CD1c-positive myeloid dendritic cell (primary cell): ENCODE results near the gene UVRAG.

ENCODE experiments used
- DNase-seq: peaks from one replicate; pipeline ENCODE4 v3.0.0-alpha.2; 2016; ENCODE audit errors: extremely low spot score

UVRAG gene

DNA sequence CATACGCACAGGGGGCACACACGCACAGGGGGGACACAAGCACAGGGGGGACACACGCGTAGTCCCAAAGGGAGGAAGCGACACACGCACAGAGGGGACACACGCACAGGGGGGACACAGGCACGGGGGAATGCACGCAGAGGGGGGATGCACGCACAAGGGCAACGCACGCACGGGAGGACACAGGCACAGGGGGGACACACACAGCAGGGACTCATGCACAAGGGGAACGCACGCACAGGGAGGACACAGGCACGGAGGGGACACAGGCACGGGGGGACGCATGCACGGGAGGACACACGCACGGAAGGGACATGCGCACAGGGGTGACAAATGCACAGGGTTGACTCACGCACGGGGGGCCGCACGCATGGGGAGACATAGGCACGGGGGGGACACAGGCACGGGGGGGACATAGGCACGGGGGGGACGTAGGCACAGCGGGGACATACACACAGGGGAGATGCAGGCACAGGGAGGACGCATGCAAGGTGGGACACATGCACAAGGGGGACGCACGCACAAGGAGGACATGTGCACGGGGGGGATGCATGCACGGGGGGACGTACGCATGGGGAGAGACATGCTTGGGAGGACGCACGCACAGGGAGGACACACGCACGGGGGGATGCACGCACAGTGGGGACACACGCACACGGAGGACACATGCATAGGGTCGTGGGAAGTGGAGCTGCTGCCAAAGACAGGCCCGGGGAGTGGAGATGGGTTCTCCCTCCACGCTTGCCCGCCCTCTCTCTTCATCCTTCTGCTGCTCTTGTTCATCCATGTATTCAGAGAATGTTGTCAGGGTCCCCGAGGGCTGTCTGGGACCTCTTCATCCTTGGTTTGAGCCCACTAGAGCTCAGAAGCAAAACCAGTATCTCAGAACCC, 350.1 kb downstream of the UVRAG start:
- DNase-seq, result no peak

DNA sequence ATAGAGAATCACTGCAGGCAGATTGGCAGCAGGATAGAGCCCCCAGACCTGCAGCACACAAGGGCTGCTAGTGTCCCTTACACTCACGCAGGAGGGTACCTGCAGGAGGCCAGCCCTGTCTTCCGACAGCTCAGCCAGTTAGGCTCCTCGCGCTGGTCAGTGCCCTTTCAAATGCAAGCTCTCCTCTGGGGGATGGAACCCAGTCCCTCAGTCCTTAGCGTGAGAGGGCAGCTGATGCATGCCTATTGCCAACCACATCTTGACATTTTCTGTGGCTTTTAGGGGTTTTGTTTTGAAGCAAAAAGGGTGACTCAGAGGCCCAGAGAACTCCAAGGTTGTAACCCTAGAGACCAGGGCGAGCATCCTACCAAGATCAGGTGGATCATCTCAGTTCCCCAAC, 351.3 kb downstream of the UVRAG start:
- no peak for DNase-seq

DNA sequence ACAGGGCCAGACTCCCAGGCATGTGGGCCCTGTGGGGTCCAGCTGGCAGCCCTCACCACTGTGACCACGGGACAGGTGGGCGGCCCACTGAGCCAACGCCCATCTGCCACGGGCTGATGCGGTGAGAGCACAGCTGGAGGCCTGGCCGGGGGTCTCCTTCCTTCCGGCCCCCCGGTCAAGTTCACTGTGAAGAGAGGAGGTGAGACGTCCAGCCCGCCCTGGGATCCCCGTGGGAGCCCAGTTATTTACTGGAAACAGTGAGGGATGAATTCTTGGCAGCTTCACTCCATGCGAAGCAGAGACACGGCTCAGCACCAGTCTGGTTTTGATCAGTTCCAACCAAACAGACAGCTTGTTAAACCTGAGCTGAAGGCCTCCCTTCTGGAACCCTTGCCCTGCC, 352.6 kb downstream of the UVRAG start:
- no peak for DNase-seq

GRCh38 chr11:76169473-76169896, 354.5 kb downstream of the UVRAG start:
- DNase-seq, result no peak

DNA sequence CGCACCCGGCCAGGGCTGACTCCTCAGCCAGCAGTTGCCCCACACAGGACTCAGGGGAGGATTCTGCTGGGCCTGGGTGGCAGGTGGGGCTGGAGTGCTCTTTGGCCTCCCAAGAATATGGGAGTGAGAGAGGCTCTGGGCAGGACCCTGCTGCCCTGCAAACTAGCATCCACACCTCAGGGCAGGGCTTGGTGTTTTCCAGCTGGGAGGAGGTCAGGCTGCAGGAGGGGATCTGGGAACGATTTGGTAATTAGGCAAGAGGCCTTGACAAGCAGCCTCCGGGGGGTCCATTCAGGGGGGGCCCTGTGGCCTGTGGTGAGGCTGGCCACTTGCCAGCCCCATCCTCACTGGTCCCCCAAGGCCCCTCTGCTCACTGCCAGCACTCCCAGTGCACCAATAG, 355.5 kb downstream of the UVRAG start:
- DNase-seq, result no peak

DNA sequence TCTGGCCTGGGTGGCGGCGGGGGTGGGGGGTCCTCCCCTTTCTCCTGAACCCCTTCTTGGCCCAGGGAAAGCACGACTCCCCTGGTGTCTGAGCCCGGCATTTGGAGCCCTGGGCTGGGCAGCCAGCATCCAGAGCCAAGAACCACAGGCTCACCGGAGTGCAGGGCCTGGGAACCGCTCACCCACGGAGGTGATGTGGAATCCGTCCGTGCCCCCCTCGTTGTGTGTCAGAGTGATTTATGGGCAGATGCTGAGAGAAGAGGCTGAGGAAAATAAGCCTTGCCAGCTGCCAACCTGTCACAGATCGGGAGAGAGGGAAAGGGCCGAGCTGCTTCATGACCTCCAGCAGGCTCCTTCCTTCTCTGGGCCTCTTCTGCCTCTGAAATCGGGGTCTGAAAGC, 357.6 kb downstream of the UVRAG start:
- DNase-seq, result no peak

DNA sequence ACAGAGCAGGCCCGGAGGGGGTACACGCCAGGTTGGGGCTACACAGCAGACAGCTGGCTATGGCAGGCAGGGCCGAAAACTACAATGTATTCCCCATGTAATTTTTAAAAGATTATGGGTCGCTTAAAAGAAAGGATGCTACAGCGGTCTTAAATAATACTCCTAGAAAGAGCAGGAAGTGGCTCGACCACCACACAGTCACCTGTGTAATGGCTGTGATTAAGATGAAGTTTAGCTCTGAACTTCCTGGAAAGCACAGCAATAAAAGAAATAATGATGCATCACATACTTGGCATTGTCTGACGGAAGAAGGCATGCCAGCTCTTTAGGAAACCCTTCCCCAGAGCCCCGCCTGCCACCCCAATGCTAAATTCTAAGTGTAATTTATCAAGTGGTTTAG, 358.7 kb downstream of the UVRAG start:
- no peak for DNase-seq

- DNase-seq, result no peak
These were observed 359.3 kb downstream of the UVRAG start for GRCh38 chr11:76174330-76174729.

- no peak for DNase-seq
These were observed 360.8 kb downstream of the UVRAG start for GRCh38 chr11:76175783-76176182.

- no peak for DNase-seq
These were observed 361.5 kb downstream of the UVRAG start for GRCh38 chr11:76176463-76176862.

DNA sequence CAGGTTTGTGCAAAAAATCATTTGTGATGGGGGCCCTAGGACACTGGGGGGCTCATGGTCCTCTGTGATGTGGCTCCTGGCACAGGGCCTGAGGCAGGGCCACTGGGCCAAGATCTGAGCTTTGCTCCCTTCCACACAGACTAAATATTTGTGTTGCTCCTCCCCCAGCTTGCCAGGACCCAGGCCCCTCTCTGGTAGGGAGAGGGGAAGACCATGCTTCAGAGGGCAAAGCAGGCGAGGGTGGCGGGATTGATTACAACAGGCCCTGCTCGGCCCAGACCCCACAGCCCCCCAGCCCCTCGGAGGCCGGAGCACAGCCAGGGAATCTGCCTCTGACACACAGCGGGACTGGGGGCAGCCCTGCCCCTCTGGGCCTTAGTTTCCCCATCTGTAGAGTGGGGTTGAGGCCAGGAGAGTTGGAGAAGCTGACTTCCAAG, 362.3 kb downstream of the UVRAG start:
- DNase-seq, result no peak

- no peak for DNase-seq
These were observed 364.1 kb downstream of the UVRAG start for GRCh38 chr11:76179147-76179546.

DNA sequence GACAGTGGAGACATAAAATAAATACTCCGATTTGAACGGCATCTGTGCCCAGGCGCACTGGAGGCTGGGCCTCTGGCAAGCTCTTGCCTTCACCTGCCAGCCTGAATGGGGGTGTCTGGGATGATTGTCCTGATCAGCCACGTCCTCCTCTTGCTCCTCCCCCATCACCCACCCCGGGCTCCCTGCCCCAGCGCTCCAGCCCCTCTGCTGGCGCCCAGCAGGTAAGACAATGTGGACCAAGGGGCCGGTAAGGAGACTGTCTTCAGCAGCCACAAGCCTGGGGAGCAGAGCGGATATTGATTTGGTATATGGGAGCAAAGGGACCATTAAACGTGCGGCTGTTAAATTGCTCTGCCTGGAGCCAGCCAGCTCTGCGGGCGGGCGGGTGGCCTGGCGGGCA, 366.4 kb downstream of the UVRAG start:
- no peak for DNase-seq

DNA sequence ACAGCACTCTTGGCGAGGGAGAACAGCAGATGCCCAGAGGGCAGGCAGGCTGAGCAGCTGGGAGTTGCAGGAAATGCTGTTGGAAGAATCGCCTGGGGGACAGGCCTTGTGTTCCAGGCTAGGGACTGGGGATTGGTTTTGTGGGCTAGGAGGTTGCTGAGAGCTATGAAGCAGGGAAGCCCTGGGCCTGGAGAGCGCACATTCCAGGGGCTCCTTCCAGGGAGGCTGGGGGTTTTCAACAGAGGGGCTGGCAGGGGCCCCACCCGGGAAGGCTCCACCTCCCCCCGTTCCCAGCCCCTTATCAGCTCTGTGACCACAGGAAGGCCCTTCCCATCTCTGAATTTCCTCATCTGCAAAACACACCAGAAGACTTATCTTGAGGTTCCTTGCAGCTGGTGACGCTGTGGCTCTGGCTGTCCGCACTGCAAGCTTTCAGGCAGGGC, 369.6 kb downstream of the UVRAG start:
- no peak for DNase-seq

GRCh38 chr11:76185511-76185910, 370.5 kb downstream of the UVRAG start:
- DNase-seq, result no peak

DNA sequence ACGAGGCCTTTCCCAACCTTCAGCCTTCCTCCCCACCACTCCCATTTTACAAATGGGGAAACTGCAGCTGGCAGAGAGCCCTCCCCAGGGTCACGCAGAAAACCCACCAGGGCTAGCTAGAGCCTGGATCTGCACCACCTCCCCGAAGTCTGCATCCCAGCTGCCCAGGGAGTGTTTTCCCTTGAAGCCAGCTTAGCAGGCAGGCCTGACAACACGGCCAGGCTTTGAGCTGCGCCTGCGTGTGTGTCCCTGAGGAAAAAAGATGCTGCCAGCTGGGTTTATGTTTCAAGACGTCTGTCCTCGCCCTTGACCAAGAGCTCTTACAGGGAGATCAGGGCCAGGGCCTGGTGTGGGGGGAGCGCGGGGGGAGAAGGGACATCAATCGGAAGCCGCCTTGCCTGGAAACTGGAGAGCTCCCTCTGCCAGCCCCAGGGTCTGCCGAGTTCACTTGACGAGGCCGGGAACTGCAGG, 371.0 kb downstream of the UVRAG start:
- DNase-seq, result no peak

DNA sequence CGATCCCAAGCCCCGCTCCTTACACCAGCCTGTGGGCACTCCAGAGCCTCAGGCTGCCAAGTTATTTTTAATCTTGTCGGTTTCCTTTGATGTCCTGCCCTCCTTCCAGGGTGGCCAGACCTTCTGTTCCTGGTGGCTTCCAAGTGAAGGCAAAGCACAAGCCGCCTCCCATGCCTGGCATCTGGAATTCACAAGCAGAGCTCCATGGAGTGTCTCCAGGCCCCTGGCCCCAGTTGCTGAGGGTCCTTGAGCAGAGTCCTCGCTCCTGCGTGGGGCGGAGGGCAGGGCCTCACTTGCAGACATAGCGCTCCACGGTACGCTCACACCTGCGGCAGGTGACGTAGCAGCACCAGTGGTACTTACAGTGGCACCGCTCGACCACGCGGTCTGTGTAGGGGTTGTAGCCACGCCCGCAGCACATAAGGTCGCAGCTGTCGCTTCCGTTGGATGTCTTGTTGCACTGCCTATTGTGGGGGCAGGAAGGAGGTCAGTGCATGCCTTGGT, 371.8 kb downstream of the UVRAG start:
- DNase-seq, result no peak

DNA sequence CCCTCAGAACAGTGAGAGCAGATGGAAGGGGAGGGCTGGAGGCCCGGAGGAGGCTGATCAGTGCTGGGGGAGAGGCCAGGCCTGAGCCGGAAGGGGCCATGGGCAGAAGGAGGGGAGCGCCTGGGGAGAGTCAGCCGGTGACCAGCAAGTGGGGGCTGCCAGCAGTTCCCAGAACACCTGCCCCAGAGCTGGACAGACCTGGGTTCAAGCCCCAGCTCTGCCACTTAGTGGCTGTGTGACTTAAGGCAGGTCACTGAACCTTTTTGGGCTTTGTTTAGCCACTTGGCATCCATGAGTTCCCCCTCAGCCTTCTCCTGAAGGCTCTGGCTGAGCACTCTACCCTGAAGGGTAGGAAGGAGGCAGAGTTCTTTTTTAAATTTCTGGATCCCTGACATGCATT, 373.9 kb downstream of the UVRAG start:
- DNase-seq, result no peak

DNA sequence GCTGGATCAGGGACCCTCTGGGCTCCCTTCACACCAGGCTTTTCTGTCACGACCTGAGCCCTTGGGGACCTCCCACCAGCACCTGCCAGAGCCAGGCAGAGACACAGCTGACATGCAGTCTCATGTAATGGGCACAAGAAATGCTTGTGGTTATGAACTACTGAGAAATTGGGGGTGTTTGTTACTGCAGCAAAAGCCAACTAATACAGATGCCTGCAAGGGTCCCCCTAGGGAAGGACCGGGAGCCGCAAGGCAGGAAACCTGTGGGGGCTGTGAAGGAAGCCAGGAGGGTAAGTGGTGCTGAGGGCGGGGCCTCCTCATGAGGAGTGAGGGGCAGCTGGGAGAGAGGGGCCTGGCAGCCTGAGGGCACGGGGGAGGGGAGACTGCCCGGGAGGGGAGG, 374.7 kb downstream of the UVRAG start:
- no peak for DNase-seq

DNA sequence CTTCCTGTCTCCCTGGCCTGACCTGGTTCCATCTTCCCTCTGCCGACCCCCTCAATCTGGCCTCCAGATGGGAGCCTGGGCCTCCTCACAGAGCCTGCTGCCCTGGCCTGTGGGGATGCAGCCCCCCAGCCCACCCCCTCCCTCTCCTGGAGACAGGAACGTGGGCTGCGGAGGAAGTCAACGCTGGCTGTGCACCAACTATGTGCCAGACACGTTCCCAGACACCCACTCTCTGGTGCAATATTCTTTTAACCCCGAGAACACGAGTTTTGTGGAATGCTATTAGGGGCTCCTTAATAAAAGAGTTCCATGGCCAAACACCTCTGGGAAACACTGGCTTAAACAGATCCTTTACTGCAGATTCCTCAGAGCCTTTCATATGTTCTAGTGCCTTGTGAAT, 375.4 kb downstream of the UVRAG start:
- DNase-seq, result no peak
